Karpas-422 (cell line): ENCODE data around the gene AK3. TPM values are rescaled to one million over a fixed set of nuclear protein-coding genes. Genes with fewer than 3 reads are reported as not detected.
A peak's percentile ranks its signal among the peaks of the same experiment; 100 is the strongest.

Source experiments
- DNase-seq: peaks from one replicate; pipeline ENCODE4 v3.0.0-alpha.2; 2015
- H2AFZ ChIP-seq: fragments of 200-600 bp; sonication (generic); 2 replicates; pipeline ENCODE4 v1.6.1; 2014; ENCODE audit warnings: antibody characterized with exemption, low read length, mixed read lengths
- H3K27ac ChIP-seq: fragments of 200-600 bp; sonication (generic); 2 replicates; pipeline ENCODE4 v1.5.1; 2014; ENCODE audit warnings: mild to moderate bottlenecking, low read length, moderate library complexity
- H3K27me3 ChIP-seq: fragments of 200-600 bp; sonication (generic); 2 replicates; pipeline ENCODE4 v1.6.1; 2014; ENCODE audit warnings: low read length, mixed read lengths
- H3K36me3 ChIP-seq: fragments of 200-600 bp; sonication (generic); 2 replicates; pipeline ENCODE4 v1.6.1; 2014; ENCODE audit warnings: low read length, mixed read lengths; ENCODE audit not compliant: insufficient read depth
- H3K4me1 ChIP-seq: fragments of 200-600 bp; sonication (generic); 2 replicates; pipeline ENCODE4 v1.6.1; 2014; ENCODE audit warnings: mild to moderate bottlenecking, low read length, mixed read lengths
- H3K4me2 ChIP-seq: fragments of 200-600 bp; sonication (generic); 2 replicates; pipeline ENCODE4 v1.6.1; 2014; ENCODE audit warnings: low read length, low read depth, mild to moderate bottlenecking; ENCODE audit not compliant: poor library complexity, severe bottlenecking
- H3K4me3 ChIP-seq: fragments of 200-600 bp; sonication (generic); 2 replicates; pipeline ENCODE4 v1.5.1; 2014; ENCODE audit warnings: mild to moderate bottlenecking, antibody characterized with exemption, low read length, mixed read lengths
- H3K79me2 ChIP-seq: fragments of 200-600 bp; sonication (generic); 2 replicates; pipeline ENCODE4 v1.6.1; 2014; ENCODE audit warnings: mild to moderate bottlenecking, low read length, mixed read lengths
- H3K9ac ChIP-seq: fragments of 200-600 bp; sonication (generic); 2 replicates; pipeline ENCODE4 v1.6.0; 2014; ENCODE audit warnings: low read length
- H3K9me2 ChIP-seq: fragments of 200-600 bp; sonication (generic), shearing (Covaris generic); replicated peaks from 2 replicates; pipeline ENCODE4 v1.6.0; 2014; ENCODE audit warnings: mild to moderate bottlenecking, low read length, moderate library complexity; ENCODE audit not compliant: insufficient read depth
- H3K9me3 ChIP-seq: fragments of 300-700, 200-600 bp; sonication (generic); 2 replicates; pipeline ENCODE4 v1.6.1; 2014; ENCODE audit warnings: low read length, mixed read lengths
- H4K20me1 ChIP-seq: fragments of 200-600 bp; sonication (generic); 2 replicates; pipeline ENCODE4 v1.6.1; 2014; ENCODE audit warnings: mild to moderate bottlenecking, antibody characterized with exemption, low read length, low read depth; ENCODE audit not compliant: insufficient read depth
- total RNA-seq: library from RNA; depleted of rRNA; stranded (reverse); fragments of >200 nt; shearing (Covaris generic); gene quantifications from 2 replicates; pipeline ENCODE4 v1.2.3, GENCODE V29; 2014; ENCODE audit warnings: low replicate concordance

Gene AK3
- total RNA-seq, 1 experiment from 2014 or later = 67.3 TPM

- Histone ChIP-seq H4K20me1 (no peaks in the 10 kb centered on the region), H3K27me3 (no peaks in the 10 kb centered on the region), H3K36me3 (no peaks in the 10 kb centered on the region), H3K79me2 (peaks cover 46% of the 10 kb centered on the region), H3K9ac (peak within 1 kb of the TSS; percentile 89), H3K4me1 (peaks cover 22% of the 10 kb centered on the region), H3K9me3 (no peaks in the 10 kb centered on the region), H3K4me3 (peak within 1 kb of the TSS; percentile 80), H3K4me2 (peak within 1 kb of the TSS; percentile 87), H3K9me2 (no peaks in the 10 kb centered on the region), H2AFZ (peak within 1 kb of the TSS; percentile 86), H3K27ac (peak within 1 kb of the TSS; percentile 76)
- peak; percentile 99 for DNase-seq
Observed at GRCh38 chr9:4679268-4680172, 61.5 kb downstream of the AK3 start, which contains the start of gene CDC37L1. Gene CDC37L1 (plus strand): TSS chr9:4679569. CDS start chr9:4679768, 199 bp downstream.

- Histone ChIP-seq H3K79me2 (peaks cover 41% of the 10 kb centered on the region), H3K9me3 (no peaks in the 10 kb centered on the region), H3K4me3 (peak overlapping the region; percentile 80), H3K4me2 (peak overlapping the region; percentile 87), H3K4me1 (peaks cover 22% of the 10 kb centered on the region), H3K36me3 (no peaks in the 10 kb centered on the region), H4K20me1 (no peaks in the 10 kb centered on the region), H3K27ac (peak overlapping the region; percentile 76), H2AFZ (peak overlapping the region; percentile 86), H3K9ac (peak overlapping the region; percentile 89), H3K9me2 (no peaks in the 10 kb centered on the region), H3K27me3 (no peaks in the 10 kb centered on the region)
- peak; percentile 73 for DNase-seq
Observed at GRCh38 chr9:4678679-4679267, 62.2 kb downstream of the AK3 start.

- H3K27ac ChIP-seq = no peak overlapping the region
- no peaks in the 10 kb centered on the region for H3K27me3 ChIP-seq
- H4K20me1 ChIP-seq = no peaks in the 10 kb centered on the region
- no peak for DNase-seq
- H3K9me2 ChIP-seq = no peaks in the 10 kb centered on the region
- H3K4me3 ChIP-seq = no peak overlapping the region
- H3K9ac ChIP-seq = no peak overlapping the region
- no peak overlapping the region for H2AFZ ChIP-seq
- H3K9me3 ChIP-seq = no peaks in the 10 kb centered on the region
- no peaks in the 10 kb centered on the region for H3K36me3 ChIP-seq
- no peak overlapping the region for H3K4me2 ChIP-seq
- peaks cover 29% of the 10 kb centered on the region for H3K79me2 ChIP-seq
- H3K4me1 ChIP-seq = peaks cover 22% of the 10 kb centered on the region
Observed at GRCh38 chr9:4677392-4677791, 63.6 kb downstream of the AK3 start.

- no peaks in the 10 kb centered on the region for H3K36me3 ChIP-seq
- no peaks in the 10 kb centered on the region for H4K20me1 ChIP-seq
Observed at GRCh38 chr9:4674783-4675182, 66.2 kb downstream of the AK3 start.

GRCh38 chr9:4671737-4672136 is 69.3 kb downstream of the AK3 start:
- Histone ChIP-seq H3K9me3 (no peaks in the 10 kb centered on the region), H3K4me1 (peaks cover 2% of the 10 kb centered on the region; the same call in 1 of the 2 replicates), H2AFZ (no peak overlapping the region), H3K79me2 (no peaks in the 10 kb centered on the region), H3K9ac (no peak overlapping the region), H3K27me3 (no peaks in the 10 kb centered on the region), H3K27ac (no peak overlapping the region), H3K4me3 (no peak overlapping the region), H3K4me2 (no peak overlapping the region), H4K20me1 (no peaks in the 10 kb centered on the region), H3K36me3 (no peaks in the 10 kb centered on the region), H3K9me2 (no peaks in the 10 kb centered on the region)
- no peak for DNase-seq

More at GRCh38 chr9:4674783-4675182, 66.2 kb downstream of the AK3 start:
- no peak overlapping the region for H3K4me3 ChIP-seq
- H3K27me3 ChIP-seq = no peaks in the 10 kb centered on the region
- H3K4me2 ChIP-seq = no peak overlapping the region
- H3K9me3 ChIP-seq = no peaks in the 10 kb centered on the region
- H3K27ac ChIP-seq = no peak overlapping the region
- H3K9me2 ChIP-seq = no peaks in the 10 kb centered on the region
- H3K4me1 ChIP-seq = peaks cover 8% of the 10 kb centered on the region
- no peak overlapping the region for H2AFZ ChIP-seq
- no peak for DNase-seq
- H3K79me2 ChIP-seq = peaks cover 3% of the 10 kb centered on the region
- H3K9ac ChIP-seq = no peak overlapping the region

- no peak overlapping the region for H2AFZ ChIP-seq
- H4K20me1 ChIP-seq = no peaks in the 10 kb centered on the region
- no peaks in the 10 kb centered on the region for H3K9me3 ChIP-seq
- H3K79me2 ChIP-seq = no peaks in the 10 kb centered on the region
- no peak overlapping the region for H3K27ac ChIP-seq
- no peaks in the 10 kb centered on the region for H3K9me2 ChIP-seq
- H3K27me3 ChIP-seq = no peaks in the 10 kb centered on the region
- H3K4me3 ChIP-seq = no peak overlapping the region
- peaks cover 14% of the 10 kb centered on the region for H3K4me1 ChIP-seq
- peak; percentile 15 for DNase-seq
- H3K9ac ChIP-seq = no peak overlapping the region
- H3K4me2 ChIP-seq = no peak overlapping the region
- no peaks in the 10 kb centered on the region for H3K36me3 ChIP-seq
Observed at GRCh38 chr9:4670591-4670990, 70.4 kb downstream of the AK3 start.

GRCh38 chr9:4669890-4670289 is 71.1 kb downstream of the AK3 start:
- Histone ChIP-seq H3K9ac (no peak overlapping the region), H3K4me1 (peaks cover 21% of the 10 kb centered on the region), H3K79me2 (no peaks in the 10 kb centered on the region), H3K36me3 (no peaks in the 10 kb centered on the region), H3K27ac (no peak overlapping the region), H2AFZ (no peak overlapping the region), H4K20me1 (no peaks in the 10 kb centered on the region), H3K27me3 (no peaks in the 10 kb centered on the region), H3K9me3 (no peaks in the 10 kb centered on the region), H3K9me2 (no peaks in the 10 kb centered on the region), H3K4me3 (no peak overlapping the region), H3K4me2 (no peak overlapping the region)
- peak; percentile 9 for DNase-seq

GRCh38 chr9:4668604-4669003 is 72.4 kb downstream of the AK3 start:
- H3K27me3 ChIP-seq = no peaks in the 10 kb centered on the region
- no peaks in the 10 kb centered on the region; the same call in 1 of the 2 replicates for H4K20me1 ChIP-seq
- H3K79me2 ChIP-seq = no peaks in the 10 kb centered on the region
- no peaks in the 10 kb centered on the region for H3K36me3 ChIP-seq
- H3K4me2 ChIP-seq = no peak overlapping the region
- peaks cover 33% of the 10 kb centered on the region for H3K4me1 ChIP-seq
- H3K9ac ChIP-seq = no peak overlapping the region
- H3K9me3 ChIP-seq = no peaks in the 10 kb centered on the region
- H3K9me2 ChIP-seq = no peaks in the 10 kb centered on the region
- H2AFZ ChIP-seq = no peak overlapping the region
- H3K27ac ChIP-seq = no peak overlapping the region
- no peak for DNase-seq
- H3K4me3 ChIP-seq = no peak overlapping the region
